HG03064 (cell line): ENCODE measurements around the gene KRTAP5-6.
"Not testable (repeated sequence)": the region's sequence is repeated elsewhere in the genome, so short reads cannot be mapped to it uniquely, and the experiment has no call there.

Source experiments
- ATAC-seq: cut with Tn5 transposase; IDR thresholded peaks from one replicate; pipeline ENCODE4 v1.9.1; 2021; ENCODE audit warnings: low read depth; ENCODE audit not compliant: unreplicated experiment

The KRTAP5-6 gene

DNA sequence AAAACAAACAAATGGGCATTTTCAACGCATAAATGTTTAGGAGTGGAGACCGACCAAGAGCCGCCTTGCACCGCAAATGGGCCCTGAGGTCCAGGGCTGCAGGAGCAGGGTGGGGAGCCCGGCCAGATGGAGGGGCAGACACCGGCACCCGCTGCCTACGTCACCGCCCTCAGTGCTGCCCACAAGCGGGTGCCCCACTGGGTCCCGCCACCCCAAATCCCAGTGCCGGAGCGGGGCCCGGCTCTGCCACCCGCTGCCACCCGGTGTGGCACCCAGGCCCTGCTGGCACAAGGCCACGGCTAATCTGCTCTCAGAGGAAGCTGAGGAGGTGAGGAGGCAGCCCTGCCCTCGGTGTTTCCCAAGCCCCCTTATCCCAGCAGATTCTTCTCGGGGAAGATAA is 13.8 kb upstream of the KRTAP5-6 start:
- not testable (repeated sequence) for ATAC-seq

DNA sequence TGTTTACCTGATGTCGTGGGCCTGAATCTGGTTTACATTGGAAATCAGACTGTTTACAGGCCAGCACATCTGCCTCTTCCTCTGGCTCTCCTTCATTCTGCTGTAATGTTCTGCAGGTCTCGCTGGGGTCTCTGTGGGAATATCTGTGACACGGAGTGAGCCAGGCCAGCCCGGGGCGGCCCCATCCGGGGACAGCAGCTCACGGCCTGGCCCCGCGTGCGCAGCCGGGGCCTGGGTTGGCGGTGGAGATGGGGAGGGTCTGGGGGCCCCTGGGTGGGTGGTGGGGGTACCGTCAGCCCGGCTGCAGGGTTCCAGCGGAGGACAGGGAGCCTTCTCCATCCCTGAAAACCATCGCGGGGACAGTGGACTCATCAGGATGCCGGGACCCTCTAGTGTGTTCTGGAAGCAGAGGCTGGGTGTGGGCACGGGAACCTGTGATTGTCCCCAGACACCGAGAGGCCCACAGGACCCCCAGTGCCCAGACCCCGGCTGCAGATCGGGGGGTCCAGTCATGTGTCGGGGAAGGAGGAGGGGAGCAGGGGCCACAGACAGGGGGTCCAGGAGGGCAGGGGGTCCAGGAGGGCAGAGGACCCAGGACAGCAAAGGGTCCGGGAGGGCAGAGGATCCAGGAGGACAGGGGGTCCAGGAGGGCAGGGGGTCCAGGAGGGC is 13.0 kb upstream of the KRTAP5-6 start:
- not testable (repeated sequence) for ATAC-seq

DNA sequence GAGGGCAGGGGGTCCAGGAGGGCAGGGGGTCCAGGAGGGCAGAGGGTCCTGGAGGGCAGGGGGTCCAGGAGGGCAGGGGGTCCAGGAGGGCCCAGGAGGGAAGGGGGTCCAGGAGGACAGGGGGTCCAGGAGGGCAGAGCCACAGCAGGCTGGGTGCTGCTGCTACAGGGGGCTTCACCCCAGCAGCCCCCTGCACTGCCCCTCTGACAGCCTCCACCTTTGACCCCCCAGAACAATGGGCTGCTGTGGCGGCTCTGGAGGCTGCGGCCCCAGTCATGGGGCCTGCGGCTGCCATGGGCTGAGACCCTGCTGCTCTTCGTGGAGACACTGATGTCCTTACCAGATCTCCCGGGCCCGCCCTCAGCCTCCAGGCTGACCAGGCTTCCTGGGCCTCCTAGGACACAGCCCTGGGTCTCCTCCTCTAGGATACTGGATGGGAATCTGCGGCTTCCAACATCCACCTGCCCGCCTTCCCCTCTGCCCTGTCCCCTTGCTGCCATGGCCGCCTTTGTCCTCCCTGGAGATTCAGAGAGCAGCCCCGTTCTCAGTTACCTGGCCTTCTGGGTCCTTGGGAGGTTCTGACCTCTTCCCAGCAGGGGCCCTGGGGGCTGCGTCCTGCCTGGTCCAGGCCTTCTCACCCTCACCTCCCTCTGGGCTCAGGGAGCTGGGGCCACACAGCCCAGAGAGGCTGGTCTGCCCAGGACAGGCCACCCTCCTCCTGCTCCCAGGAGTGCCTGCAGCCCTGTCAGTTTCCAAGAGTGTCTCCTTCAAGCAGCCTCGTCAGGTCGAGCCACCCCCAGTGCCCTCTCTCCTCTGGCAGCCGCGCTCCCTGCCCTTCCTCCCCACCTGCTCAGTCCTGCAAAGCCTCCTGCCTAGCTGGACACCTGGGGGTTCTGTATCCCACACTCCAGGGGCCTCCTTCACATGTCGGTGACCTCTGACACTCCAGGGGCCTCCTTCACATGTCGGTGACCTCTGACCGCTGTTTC is 11.8 kb upstream of the KRTAP5-6 start:
- not testable (repeated sequence) for ATAC-seq

DNA sequence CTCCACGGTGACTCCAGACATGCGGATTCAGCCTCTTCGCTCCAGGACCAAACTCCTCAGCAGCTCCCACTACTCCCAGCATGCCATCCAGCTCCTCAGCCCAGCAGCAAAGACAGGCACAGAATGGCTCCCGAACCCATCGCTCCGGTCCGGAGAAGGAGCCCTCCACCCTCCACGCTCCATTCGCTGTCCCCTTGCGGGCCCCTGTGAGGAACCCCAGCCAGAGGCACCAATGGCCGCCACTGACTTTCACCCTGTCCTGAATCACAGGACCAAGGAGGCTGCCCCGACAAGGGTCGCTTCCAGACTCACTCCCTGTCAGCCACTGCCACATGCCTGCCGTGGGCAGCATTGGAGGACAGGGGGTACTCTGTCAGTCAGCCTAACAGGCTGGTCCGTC is 10.8 kb upstream of the KRTAP5-6 start:
- ATAC-seq, result not testable (repeated sequence)

DNA sequence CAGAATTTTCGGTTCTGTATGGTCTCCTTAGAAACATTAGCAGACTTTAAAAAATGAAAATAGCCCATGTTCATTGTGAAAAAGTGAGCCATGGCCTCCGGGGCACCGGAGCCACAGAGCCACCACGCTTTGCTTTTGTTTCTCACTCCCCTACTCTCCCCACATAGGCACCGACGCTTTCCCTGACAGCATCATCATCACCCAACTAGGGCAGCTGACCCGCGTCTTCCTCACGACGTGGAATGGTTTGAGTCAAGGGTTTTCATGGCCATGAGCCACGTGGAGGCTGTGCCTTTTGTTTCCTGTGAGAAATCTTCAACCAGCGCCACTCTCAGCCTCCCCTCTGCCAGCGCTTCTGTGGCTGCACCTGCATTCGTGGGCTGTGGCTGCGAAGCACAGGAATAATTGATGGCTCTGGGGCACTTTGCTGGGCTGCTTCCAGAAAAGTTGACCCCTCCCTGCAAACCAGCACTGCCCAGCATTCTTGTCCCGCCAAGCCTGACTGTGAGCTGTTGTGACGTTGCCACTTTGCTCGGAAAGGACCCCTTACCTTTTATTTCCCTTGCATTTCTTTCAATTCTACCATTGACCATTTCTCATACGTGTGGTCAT is 8.6 kb upstream of the KRTAP5-6 start:
- not testable (repeated sequence) for ATAC-seq

DNA sequence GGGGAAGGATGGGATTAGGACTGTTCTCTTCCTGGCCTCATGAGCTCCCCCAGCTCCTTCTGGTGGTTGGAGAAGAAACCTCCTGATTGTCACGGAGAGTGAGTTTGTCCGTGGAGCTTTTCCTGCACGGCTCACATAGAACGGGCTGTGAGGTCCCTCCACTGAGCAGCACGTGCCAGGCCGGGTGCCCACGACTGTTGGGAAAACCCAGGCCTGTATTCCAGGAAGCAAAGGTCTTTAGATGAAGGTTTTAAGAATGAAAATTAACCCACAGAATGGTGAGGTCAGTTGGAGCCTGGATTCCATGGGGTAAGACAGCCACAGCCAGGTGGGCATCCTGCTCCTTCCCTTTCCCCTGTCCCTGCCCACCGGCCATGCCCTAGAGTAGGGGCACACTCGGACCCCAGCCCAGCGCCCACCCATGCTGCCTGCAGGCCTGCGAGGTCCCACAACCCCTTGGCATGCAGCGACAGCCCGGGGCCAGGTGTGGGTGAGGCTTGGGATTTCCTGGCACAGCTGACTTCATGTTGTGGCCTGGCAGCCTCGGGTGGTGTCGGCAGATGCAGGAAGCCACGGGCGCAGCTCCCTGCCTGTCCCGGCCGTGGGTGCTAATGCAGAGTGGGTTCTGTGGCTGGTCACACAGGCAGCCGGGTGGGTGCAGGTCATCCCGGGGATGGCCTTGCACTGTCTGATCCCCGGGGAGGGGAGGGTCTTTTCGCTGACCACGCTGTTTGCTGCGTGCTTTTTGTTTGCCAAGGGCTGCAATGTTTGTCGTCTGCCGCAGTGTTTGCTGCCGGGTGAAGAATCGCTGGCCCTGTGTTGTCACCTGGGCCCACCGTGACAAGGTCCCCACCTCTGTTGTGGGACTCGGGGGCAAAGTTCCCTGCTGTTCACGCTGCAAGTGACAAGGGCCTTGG is 7.5 kb upstream of the KRTAP5-6 start:
- ATAC-seq, result not testable (repeated sequence)

DNA sequence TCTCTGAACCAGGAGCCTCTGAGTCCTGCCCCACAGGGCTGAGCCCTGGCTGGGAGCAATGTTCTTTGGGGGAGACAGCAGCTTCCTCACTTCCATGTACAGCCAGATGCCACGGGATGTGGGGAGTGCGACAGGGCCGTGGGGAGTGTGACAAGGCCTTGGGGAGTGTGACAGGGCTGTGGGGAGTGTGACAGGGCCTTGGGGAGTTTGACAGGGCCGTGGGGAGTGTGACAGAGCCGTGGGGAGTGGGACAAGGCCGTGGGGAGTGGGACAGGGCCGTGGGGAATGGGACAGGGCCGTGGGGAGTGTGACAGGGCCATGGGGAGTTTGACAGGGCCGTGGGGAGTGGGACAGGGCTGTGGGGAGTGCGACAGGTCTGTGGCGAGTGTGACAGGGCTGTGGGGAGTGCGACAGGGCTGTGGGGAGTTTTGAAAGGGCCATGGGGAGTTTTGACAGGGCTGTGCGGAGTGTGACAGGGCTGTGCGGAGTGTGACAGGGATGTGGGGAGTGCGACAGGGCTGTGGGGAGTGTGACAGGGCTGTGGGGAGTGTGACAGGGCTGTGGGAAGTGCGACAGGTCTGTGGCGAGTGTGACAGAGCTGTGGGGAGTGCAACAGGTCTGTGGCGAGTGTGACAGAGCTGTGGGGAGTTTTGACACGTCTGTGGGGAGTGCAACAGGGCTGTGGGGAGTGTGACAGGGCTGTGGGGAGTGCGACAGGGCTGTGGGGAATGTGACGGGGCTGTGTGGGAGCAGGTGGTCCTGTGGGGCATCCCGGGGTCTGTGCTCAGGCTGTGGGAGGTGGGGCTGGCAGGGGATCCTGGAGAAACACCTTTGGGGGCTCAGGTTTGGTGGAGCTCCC is 6.6 kb upstream of the KRTAP5-6 start:
- ATAC-seq, result no peak

DNA sequence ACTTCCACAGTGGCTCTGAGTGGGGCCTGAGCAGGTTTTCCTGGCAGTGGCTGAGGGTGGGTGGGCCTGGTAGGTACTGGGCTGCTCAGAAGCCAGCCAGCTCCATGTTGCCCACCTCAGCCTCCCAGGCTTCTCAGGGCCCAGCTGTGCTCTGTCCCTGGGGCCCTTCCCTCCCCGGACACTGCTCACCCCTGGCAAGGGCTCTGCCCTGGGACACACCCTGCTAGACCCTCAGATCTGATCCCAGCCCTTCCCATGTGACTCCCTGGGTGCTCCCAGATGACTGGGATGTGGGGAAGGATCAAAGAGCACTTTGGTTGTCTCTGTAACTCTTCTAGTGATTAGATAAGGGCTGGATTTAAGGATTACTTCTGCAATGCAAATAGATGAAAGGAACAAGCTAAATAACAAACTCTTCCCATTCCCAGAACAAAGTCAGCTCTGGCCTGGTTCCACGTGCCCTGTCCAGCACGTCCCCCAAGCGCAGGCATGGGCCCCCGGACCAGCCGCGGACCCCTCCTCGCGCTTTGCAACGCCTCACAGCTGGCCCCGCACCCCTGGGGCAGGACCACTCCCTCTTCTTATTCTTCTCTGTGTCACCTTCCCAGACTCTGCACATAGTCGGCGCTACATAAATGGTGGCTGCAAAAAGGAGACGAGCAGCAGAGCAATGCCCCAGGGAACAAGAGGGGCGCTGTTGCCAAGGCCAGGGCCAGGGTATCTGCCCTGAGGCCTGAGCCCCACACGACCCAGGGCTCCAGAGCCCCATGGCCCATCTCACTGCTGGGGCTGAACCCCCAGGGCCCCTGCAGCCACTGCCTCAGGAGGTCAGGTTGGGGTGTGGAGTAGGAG is 5.7 kb upstream of the KRTAP5-6 start:
- ATAC-seq, result no peak

DNA sequence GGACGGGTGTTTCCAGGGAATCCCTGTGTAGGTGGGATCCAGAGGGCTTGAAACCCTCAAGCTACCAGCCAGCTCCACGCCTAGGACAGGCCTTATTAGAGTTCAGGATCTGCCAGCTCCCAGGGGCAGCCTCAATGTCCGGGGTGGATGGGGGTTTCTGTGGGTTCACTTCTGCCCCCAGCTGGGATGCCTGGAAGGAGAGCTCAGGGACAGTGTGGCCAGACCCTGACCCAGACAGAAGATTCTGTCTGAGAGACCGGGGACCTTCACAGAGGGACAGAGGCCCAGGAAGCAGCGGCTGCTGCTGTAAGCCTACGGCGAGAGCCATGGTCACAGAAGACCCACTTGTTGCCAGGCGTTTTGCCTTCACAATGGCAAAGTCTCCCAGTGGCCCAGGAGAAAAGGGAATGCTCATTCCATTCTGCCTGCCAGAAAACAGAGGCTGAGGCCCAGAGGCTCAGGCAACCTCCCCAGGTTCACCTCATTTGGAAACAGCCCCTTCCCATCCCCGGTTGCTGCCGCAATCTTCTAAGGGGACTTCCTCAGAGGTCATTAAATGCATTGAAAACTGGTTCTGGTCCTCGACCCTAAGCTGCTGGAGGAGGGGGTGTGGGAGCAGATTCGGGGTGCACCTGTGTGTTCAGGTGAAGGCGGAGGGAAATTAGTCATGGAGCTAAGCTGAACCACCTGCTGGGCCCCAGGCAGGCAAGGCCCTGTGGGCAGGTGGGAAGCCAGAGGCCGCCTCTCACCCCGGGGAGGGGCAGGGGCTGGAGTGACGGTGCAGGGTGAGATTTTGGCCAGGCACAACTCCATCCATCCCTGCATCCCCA is 4.9 kb upstream of the KRTAP5-6 start:
- ATAC-seq, result no peak

DNA sequence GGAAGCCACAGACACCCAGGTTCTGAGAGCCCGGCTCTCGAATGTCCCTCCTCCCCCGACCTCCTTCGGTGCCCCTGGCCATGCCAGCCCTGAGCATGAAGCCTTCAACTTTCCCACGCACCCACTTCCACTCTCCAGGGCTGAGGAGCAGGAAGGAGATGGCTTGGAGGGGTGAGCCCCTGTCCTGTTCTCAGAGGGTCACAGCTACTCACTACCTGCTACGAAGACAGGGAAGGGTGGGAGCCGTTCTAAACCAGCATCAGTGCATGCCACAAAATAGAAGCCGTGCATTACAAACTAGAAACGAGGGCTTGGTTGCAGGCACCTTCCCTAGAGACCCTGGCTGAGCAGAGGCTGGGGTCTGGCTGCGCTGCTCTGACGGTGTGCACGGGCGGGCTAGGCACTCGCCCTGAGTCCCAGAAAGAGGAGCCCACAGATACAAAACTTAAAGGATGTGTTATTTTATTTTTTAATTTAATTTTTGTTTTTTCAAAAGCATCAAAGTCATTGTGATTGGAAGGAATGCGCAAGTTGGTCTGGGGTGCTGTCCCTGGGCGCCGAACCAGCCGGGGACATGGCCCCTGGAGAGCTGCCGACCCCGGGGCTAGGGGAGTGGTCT is 4.2 kb upstream of the KRTAP5-6 start:
- no peak for ATAC-seq

DNA sequence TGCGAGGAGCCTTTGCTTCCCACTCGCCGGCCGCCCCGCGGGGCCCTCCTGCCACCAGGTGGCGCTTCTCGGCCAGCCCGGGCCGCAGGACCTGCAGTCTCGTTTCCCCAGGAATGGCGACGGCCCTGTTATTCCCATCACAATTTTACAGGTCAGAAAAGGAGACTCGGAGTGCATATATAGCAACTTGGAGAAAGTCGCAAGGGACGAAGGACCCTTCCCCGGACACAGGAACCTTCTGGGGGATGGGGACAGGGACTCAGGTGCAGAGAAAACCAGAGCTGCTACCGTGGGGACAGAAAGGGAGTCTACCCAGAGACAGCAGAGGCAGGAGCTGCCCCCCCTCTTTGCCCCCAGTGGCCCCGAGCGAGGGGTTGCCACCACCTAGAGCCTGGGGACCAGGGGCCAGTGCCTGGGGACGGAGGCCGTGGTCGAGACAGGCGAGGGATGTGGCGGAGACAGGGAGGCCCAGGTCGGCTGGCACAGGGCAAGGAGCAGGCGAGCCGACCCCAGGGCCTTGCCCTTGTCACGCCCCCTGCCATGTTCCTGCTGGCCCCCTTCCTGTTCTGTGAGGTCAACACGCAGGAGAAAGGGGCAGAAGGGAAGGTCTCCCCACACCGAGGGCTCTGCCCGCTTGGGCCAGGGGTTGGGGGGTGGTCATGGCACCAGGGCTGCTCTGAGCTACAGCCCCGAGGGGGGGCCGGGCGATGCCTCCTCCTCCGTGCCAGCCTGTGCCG is 3.5 kb upstream of the KRTAP5-6 start:
- no peak for ATAC-seq

DNA sequence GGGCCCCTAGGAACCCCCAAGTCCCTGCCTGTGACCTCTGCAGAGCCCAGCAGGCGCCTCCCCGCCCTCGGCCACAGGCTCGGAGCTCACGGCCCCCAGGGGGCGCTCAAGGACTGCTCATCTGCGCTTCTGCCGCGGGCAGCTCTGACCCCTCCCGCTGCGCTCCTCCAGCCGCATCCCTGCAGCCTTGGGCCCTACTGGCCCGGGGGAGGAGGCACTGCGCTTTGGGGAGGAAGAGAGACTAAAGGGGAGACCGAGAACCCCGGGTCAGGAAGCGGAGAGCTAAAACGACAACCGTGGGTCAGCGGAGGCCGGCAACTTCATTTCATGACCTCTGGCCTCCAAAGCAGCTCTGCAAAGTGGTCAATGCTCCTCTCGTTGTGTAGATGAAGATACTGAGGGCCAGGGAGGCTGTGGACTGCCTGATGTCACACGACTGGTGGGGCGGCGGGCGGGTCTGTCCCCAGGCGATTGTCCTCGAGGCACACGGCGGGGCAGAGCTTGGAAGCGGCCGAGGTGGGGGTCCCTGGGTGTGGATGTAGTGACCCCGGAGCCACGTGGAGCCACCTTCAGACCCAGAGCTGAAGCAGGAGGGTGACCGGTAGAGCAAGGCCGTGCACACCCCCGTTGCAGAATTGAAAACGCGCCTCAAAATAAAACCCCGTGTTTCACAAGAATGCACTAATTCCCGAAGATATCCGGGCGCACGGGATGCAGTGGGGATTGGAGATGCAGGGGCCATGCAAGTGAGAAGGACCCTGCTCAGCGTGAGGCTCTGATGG is 2.7 kb upstream of the KRTAP5-6 start:
- ATAC-seq, result no peak

DNA sequence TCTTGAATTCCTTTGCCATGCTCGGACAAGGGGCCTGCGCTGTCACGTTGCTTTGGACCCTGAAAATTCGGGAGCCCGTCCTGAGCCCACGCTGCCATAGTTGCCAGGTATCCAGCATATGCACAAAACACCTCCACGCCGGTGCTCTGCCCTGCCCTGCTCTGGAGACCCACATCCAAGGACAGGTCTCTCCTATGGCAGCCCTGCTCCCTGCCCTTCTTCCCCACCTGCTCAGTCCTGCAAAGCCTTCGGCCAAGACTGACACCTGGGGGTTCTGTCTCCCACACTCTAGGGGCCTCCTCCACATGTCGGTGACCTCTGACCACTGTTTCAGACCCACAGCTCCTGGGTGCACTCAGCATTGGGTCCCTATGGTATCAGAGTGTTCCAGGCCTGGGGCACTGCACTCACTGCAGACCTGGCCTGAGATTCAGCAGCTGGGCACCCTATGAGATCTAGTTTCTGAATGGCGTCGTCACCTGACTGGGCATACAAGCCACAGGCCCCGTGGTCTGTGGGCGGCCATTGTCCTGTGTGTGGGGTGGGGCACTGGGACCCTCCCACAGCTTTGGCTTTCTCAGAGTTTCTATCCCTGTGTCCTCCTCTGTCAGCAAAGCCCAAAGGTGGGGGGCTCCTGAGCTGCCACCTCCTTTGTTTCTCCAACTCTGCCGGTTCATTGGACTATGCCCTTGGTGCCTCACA is 2.0 kb upstream of the KRTAP5-6 start:
- no peak for ATAC-seq

DNA sequence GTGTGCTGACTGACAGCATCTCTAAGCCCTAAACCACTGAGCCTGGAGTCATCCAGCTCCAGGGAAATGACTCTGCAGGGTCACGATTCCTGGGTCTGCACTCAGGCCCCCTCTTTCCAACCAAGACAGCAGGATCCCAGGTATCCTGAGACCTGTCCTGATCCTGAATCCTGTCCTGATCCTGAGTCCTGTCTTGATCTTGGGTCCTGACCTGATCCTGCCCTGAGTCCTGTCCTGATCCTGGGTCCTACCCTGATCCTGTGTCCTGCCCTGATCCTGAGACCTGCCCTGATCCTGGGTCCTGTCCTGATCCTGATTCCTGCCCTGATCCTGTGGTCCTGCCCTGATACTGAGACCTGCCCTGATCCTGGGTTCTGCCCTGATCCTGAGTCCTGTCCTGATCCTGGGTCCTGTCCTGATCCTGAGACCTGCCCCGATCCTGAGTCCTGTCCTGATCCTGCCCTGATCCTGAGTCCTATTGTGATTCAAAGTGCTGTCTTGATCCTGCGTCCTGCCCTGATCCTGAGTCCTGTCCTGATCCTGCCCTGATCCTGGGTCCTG is 1.4 kb upstream of the KRTAP5-6 start:
- ATAC-seq, result no peak

DNA sequence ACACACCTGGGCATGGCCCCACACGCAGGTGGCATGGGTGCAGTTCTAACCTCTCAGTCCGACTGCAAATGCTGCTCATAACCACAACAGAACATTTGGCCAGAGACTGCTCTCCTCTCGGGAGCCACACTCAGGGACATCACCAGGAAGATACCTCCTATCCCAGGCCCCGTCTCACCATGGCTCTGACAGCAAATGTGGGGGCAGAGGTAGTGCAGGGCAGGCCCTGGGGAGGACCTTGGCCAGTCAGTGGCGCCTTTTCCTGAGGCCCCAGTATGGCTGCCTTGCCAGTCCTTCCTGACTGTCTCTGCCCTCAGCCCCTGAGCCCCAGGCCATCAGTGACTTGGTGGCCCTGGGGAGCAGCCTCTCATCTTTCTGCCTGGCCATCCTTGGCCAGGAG is 2.8 kb downstream of the KRTAP5-6 start:
- no peak for ATAC-seq
